ENCODE results near the gene SLC23A1.

The SLC23A1 gene

DNA sequence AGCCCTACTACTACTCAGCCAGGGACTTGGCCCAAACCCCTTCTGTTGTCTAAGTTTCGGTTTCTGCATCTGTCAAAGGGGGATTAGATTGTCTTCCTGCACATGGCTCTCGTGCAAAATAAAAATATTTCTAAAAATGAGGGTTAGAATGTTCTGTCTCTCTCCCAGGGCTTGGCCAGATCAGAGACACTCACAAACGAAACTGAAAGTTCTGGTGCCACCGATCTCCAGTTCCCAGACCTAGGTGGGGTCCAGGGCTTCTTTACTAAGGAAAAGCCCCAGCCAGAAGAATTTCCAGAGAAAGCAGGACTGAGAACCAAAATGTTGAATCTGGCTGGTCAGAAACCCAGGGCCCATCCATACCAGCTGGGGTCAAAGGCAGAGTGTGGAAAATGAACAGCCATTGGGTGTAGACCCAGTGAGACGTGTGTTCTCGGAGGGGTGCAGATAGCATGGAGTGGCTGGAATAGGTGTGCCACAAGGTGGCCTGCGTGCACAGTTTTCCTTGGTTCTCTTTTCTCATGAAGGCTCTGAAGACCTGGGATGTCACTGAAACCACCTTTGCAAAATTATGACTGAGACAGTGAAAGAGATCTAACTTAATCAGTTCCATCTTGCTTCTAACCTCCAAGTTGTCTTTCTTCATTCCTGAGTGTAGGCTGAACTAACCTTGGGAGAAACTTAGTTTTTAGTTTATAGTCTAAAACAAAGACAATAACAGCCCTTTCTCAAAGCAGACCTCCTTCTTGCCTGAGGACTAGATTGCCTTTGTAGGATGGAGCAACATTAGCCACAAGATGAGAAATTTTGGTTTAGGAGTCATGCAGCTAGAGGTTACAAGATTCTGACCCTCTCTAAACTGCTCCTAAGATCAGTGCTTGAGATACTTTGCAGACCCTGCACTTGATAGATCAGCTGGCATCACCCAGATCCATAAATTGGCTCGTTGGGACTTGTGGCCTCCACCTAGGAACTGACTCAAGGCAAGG lies 2.3 kb upstream of the SLC23A1 start:
- TF ChIP-seq ARNTL (CRISPR knock-in tag; IDR thresholded peaks at IDR 0.05; ENCODE audit: borderline replicate concordance, low read depth): no peak
- no peak for TF ChIP-seq ZC3H10 (CRISPR knock-in tag; IDR thresholded peaks at IDR 0.05)
- no peak for TF ChIP-seq TCF4 (CRISPR knock-in tag; IDR thresholded peaks at IDR 0.05; ENCODE audit: borderline replicate concordance)
- TF ChIP-seq ZFP30 (CRISPR knock-in tag; IDR thresholded peaks at IDR 0.05): no peak
- TF ChIP-seq, protein P1, sequence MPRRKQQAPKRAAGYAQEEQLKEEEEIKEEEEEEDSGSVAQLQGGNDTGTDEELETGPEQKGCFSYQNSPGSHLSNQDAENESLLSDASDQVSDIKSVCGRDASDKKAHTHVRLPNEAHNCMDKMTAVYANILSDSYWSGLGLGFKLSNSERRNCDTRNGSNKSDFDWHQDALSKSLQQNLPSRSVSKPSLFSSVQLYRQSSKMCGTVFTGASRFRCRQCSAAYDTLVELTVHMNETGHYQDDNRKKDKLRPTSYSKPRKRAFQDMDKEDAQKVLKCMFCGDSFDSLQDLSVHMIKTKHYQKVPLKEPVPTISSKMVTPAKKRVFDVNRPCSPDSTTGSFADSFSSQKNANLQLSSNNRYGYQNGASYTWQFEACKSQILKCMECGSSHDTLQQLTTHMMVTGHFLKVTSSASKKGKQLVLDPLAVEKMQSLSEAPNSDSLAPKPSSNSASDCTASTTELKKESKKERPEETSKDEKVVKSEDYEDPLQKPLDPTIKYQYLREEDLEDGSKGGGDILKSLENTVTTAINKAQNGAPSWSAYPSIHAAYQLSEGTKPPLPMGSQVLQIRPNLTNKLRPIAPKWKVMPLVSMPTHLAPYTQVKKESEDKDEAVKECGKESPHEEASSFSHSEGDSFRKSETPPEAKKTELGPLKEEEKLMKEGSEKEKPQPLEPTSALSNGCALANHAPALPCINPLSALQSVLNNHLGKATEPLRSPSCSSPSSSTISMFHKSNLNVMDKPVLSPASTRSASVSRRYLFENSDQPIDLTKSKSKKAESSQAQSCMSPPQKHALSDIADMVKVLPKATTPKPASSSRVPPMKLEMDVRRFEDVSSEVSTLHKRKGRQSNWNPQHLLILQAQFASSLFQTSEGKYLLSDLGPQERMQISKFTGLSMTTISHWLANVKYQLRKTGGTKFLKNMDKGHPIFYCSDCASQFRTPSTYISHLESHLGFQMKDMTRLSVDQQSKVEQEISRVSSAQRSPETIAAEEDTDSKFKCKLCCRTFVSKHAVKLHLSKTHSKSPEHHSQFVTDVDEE (CRISPR knock-in tag; IDR thresholded peaks at IDR 0.05): no peak
- no peak for TF ChIP-seq PPARA (CRISPR knock-in tag; IDR thresholded peaks at IDR 0.05; ENCODE audit: borderline replicate concordance)
- TF ChIP-seq ZFP3 (CRISPR knock-in tag; IDR thresholded peaks at IDR 0.05): no peak
- TF ChIP-seq, protein P2, sequence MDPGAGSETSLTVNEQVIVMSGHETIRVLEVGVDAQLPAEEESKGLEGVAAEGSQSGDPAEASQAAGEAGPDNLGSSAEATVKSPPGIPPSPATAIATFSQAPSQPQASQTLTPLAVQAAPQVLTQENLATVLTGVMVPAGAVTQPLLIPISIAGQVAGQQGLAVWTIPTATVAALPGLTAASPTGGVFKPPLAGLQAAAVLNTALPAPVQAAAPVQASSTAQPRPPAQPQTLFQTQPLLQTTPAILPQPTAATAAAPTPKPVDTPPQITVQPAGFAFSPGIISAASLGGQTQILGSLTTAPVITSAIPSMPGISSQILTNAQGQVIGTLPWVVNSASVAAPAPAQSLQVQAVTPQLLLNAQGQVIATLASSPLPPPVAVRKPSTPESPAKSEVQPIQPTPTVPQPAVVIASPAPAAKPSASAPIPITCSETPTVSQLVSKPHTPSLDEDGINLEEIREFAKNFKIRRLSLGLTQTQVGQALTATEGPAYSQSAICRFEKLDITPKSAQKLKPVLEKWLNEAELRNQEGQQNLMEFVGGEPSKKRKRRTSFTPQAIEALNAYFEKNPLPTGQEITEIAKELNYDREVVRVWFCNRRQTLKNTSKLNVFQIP (CRISPR knock-in tag; IDR thresholded peaks at IDR 0.05; ENCODE audit: borderline replicate concordance, low read depth): no peak
- no peak for TF ChIP-seq BACH2 (CRISPR knock-in tag; IDR thresholded peaks at IDR 0.05; ENCODE audit: borderline replicate concordance)
- TF ChIP-seq CSDC2 (CRISPR knock-in tag; IDR thresholded peaks at IDR 0.05): no peak
- no peak for TF ChIP-seq ISL1 (CRISPR knock-in tag; IDR thresholded peaks at IDR 0.05)
- no peak for TF ChIP-seq ZNF70 (CRISPR knock-in tag; IDR thresholded peaks at IDR 0.05)
- no peak for TF ChIP-seq RARB (CRISPR knock-in tag; IDR thresholded peaks at IDR 0.05)
- no peak for TF ChIP-seq ESRRG (CRISPR knock-in tag; IDR thresholded peaks at IDR 0.05)
- TF ChIP-seq, protein P3, sequence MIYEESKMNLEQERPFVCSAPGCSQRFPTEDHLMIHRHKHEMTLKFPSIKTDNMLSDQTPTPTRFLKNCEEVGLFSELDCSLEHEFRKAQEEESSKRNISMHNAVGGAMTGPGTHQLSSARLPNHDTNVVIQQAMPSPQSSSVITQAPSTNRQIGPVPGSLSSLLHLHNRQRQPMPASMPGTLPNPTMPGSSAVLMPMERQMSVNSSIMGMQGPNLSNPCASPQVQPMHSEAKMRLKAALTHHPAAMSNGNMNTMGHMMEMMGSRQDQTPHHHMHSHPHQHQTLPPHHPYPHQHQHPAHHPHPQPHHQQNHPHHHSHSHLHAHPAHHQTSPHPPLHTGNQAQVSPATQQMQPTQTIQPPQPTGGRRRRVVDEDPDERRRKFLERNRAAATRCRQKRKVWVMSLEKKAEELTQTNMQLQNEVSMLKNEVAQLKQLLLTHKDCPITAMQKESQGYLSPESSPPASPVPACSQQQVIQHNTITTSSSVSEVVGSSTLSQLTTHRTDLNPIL (CRISPR knock-in tag; IDR thresholded peaks at IDR 0.05; ENCODE audit: low read depth): no peak
- no peak for TF ChIP-seq SNAI2 (CRISPR knock-in tag; IDR thresholded peaks at IDR 0.05)
- TF ChIP-seq, protein P4, sequence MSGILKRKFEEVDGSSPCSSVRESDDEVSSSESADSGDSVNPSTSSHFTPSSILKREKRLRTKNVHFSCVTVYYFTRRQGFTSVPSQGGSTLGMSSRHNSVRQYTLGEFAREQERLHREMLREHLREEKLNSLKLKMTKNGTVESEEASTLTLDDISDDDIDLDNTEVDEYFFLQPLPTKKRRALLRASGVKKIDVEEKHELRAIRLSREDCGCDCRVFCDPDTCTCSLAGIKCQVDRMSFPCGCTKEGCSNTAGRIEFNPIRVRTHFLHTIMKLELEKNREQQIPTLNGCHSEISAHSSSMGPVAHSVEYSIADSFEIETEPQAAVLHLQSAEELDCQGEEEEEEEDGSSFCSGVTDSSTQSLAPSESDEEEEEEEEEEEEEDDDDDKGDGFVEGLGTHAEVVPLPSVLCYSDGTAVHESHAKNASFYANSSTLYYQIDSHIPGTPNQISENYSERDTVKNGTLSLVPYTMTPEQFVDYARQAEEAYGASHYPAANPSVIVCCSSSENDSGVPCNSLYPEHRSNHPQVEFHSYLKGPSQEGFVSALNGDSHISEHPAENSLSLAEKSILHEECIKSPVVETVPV (CRISPR knock-in tag; IDR thresholded peaks at IDR 0.05): no peak
- no peak for TF ChIP-seq GLIS3 (CRISPR knock-in tag; IDR thresholded peaks at IDR 0.05)
- no peak for ATAC-seq

DNA sequence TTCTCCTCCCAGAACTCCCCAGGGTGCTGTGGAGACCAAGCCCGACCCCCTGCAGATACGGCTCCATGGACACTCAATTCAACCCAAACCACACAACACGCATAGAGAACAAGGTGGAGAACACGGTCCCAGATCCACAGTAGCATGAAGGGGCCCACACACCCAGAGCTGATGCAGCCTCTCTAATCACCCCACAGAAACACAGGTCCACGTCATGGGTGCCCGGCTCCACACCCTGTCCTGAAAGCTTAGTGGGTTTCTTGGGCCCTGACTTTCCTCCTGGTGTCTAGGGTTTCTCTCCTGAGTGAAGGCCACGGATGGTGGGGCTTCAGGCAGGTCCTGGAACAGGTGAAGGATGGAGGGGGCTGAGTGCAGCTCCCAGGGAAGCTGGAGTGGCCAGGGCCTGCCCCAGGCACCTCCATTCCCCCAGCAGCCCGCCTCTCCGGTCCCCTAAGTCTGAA lies 1.5 kb upstream of the SLC23A1 start:
- no peak for ATAC-seq
- TF ChIP-seq, protein P2 (CRISPR knock-in tag; IDR thresholded peaks at IDR 0.05; ENCODE audit: borderline replicate concordance, low read depth): no peak
- TF ChIP-seq ESRRG (CRISPR knock-in tag; IDR thresholded peaks at IDR 0.05): no peak
- no peak for TF ChIP-seq PPARA (CRISPR knock-in tag; IDR thresholded peaks at IDR 0.05; ENCODE audit: borderline replicate concordance)
- TF ChIP-seq, protein P5, sequence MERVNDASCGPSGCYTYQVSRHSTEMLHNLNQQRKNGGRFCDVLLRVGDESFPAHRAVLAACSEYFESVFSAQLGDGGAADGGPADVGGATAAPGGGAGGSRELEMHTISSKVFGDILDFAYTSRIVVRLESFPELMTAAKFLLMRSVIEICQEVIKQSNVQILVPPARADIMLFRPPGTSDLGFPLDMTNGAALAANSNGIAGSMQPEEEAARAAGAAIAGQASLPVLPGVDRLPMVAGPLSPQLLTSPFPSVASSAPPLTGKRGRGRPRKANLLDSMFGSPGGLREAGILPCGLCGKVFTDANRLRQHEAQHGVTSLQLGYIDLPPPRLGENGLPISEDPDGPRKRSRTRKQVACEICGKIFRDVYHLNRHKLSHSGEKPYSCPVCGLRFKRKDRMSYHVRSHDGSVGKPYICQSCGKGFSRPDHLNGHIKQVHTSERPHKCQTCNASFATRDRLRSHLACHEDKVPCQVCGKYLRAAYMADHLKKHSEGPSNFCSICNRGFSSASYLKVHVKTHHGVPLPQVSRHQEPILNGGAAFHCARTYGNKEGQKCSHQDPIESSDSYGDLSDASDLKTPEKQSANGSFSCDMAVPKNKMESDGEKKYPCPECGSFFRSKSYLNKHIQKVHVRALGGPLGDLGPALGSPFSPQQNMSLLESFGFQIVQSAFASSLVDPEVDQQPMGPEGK (CRISPR knock-in tag; IDR thresholded peaks at IDR 0.05; ENCODE audit: borderline replicate concordance): no peak
- no peak for TF ChIP-seq OSR1 (CRISPR knock-in tag; IDR thresholded peaks at IDR 0.05)
- TF ChIP-seq BACH2 (CRISPR knock-in tag; IDR thresholded peaks at IDR 0.05; ENCODE audit: borderline replicate concordance): no peak
- TF ChIP-seq, protein P4 (CRISPR knock-in tag; IDR thresholded peaks at IDR 0.05): no peak
- TF ChIP-seq ISL1 (CRISPR knock-in tag; IDR thresholded peaks at IDR 0.05): no peak
- no peak for TF ChIP-seq SNAI2 (CRISPR knock-in tag; IDR thresholded peaks at IDR 0.05)
- TF ChIP-seq ARNTL (CRISPR knock-in tag; IDR thresholded peaks at IDR 0.05; ENCODE audit: borderline replicate concordance, low read depth): no peak
- no peak for TF ChIP-seq RARB (CRISPR knock-in tag; IDR thresholded peaks at IDR 0.05)
- no peak for TF ChIP-seq ZNF70 (CRISPR knock-in tag; IDR thresholded peaks at IDR 0.05)
- TF ChIP-seq TOX (CRISPR knock-in tag; IDR thresholded peaks at IDR 0.05; ENCODE audit: borderline replicate concordance): no peak
- TF ChIP-seq TCF4 (CRISPR knock-in tag; IDR thresholded peaks at IDR 0.05; ENCODE audit: borderline replicate concordance): no peak
- no peak for TF ChIP-seq ZFP30 (CRISPR knock-in tag; IDR thresholded peaks at IDR 0.05)
- TF ChIP-seq ZNF8 (CRISPR knock-in tag; IDR thresholded peaks at IDR 0.05): no peak
- TF ChIP-seq CSDC2 (CRISPR knock-in tag; IDR thresholded peaks at IDR 0.05): no peak
